OCI-LY1 (cell line): ENCODE measurements around the gene PARVA.

ENCODE experiments used
- H2AFZ ChIP-seq: fragments of 200-600 bp; sonication (generic), shearing (Covaris generic); 2 replicates; pipeline ENCODE4 v1.6.0; 2014; ENCODE audit warnings: antibody characterized with exemption, mild to moderate bottlenecking, low read length
- H3F3A ChIP-seq: fragments of 200-600 bp; sonication (generic), shearing (Covaris generic); 2 replicates; pipeline ENCODE4 v1.6.0; 2014; ENCODE audit warnings: mild to moderate bottlenecking, antibody characterized with exemption, low read length, moderate library complexity; ENCODE audit not compliant: insufficient read depth
- H3K27ac ChIP-seq: fragments of 200-600 bp; sonication (generic); 2 replicates; pipeline ENCODE4 v1.5.1; 2014; ENCODE audit warnings: low read length, mixed run types, mild to moderate bottlenecking, low read depth; ENCODE audit not compliant: poor library complexity, severe bottlenecking
- H3K27me3 ChIP-seq: fragments of 200-600 bp; sonication (generic); 2 replicates; pipeline ENCODE4 v1.6.0; 2014; ENCODE audit warnings: antibody characterized with exemption, mild to moderate bottlenecking, low read length, moderate library complexity; ENCODE audit not compliant: insufficient read depth
- H3K36me3 ChIP-seq: fragments of 200-600 bp; sonication (generic); 2 replicates; pipeline ENCODE4 v1.6.1; 2014; ENCODE audit warnings: mild to moderate bottlenecking, antibody characterized with exemption, low read length, moderate library complexity, mixed read lengths; ENCODE audit not compliant: insufficient read depth
- H3K4me1 ChIP-seq: fragments of 200-600 bp; sonication (generic); 2 replicates; pipeline ENCODE4 v1.5.1; 2014; ENCODE audit warnings: mild to moderate bottlenecking, low read length, moderate library complexity; ENCODE audit not compliant: insufficient read depth, severe bottlenecking
- H3K4me2 ChIP-seq: fragments of 200-600 bp; sonication (generic), shearing (Covaris generic); 2 replicates; pipeline ENCODE4 v1.6.1; 2014; ENCODE audit warnings: low read length
- H3K4me3 ChIP-seq: fragments of 200-600 bp; sonication (generic); 2 replicates; pipeline ENCODE4 v1.5.1; 2014; ENCODE audit warnings: low read length, low read depth, mild to moderate bottlenecking, mixed read lengths; ENCODE audit not compliant: poor library complexity, severe bottlenecking
- H3K79me2 ChIP-seq: fragments of 200-600 bp; shearing (Covaris generic); 2 replicates; pipeline ENCODE4 v1.6.1; 2016; ENCODE audit warnings: mixed run types, low read length, mixed read lengths; ENCODE audit not compliant: insufficient read depth
- H3K9ac ChIP-seq: fragments of 200-600 bp; sonication (generic), shearing (Covaris generic); 2 replicates; pipeline ENCODE4 v1.6.1; 2014; ENCODE audit warnings: mild to moderate bottlenecking, low read length, mixed read lengths
- H3K9me2 ChIP-seq: fragments of 200-600 bp; sonication (generic), shearing (Covaris generic); 2 replicates; pipeline ENCODE4 v1.6.1; 2014; ENCODE audit warnings: low read depth, mild to moderate bottlenecking, low read length, mixed read lengths
- H3K9me3 ChIP-seq: fragments of 200-600 bp; shearing (Covaris generic); 2 replicates; pipeline ENCODE4 v1.6.1; 2014; ENCODE audit warnings: low read length, mixed read lengths
- H4K20me1 ChIP-seq: fragments of 200-600 bp; sonication (generic), shearing (Covaris generic); 2 replicates; pipeline ENCODE4 v1.6.0; 2016; ENCODE audit warnings: mild to moderate bottlenecking, low read length; ENCODE audit not compliant: insufficient read depth
- CTCF ChIP-seq: fragments of 200-600 bp; sonication (generic), shearing (Covaris generic); IDR thresholded peaks from 2 replicates; pipeline ENCODE4 v1.5.1; 2017; ENCODE audit warnings: mild to moderate bottlenecking, antibody characterized with exemption, low read length, moderate library complexity, mixed read lengths
- EZH2 ChIP-seq: fragments of 200-600 bp; sonication (generic), shearing (Covaris generic); IDR thresholded peaks from 2 replicates; pipeline ENCODE4 v1.8.0; 2017; ENCODE audit warnings: borderline replicate concordance, mixed run types, mild to moderate bottlenecking, antibody characterized with exemption, low read length, moderate library complexity, mixed read lengths

The PARVA gene

GRCh38 chr11:12499071-12499470 lies 121.7 kb downstream of the PARVA start:
- no peak for TF ChIP-seq CTCF
- no peak for TF ChIP-seq EZH2
- no peak overlapping the region for H3K27ac ChIP-seq
- H3K4me3 ChIP-seq, result no peak overlapping the region
- H3K79me2 ChIP-seq, result no peaks in the 10 kb centered on the region
- H3K9ac ChIP-seq, result no peak overlapping the region
- H3K4me1 ChIP-seq, result no peaks in the 10 kb centered on the region
- no peak overlapping the region for H3K4me2 ChIP-seq
- no peaks in the 10 kb centered on the region for H4K20me1 ChIP-seq
- no peak overlapping the region for H2AFZ ChIP-seq
- H3F3A ChIP-seq, result no peaks in the 10 kb centered on the region
- H3K9me2 ChIP-seq, result no peaks in the 10 kb centered on the region
- H3K9me3 ChIP-seq, result no peaks in the 10 kb centered on the region
- H3K27me3 ChIP-seq, result no peaks in the 10 kb centered on the region
- no peaks in the 10 kb centered on the region for H3K36me3 ChIP-seq

DNA sequence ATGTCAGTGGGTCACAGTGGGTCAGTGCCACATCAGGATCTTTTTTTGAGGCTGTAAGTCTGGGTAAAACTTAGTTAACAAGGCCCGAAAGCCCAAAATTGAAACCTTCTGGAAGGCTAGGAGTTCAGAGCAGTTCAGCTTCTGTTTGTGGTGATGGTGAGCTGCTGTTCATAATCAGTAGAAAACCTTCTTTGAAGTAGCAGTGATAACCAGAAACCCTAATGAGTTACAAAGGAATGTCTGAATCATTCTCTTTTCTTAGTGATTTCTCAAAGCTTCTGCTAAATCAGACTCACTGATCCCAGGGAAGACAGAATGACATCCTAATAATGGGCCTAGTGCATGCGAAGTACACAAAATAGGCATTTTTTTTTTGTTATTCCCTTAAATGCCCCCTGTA lies 124.7 kb downstream of the PARVA start:
- H3K9me2 ChIP-seq, result no peaks in the 10 kb centered on the region
- H4K20me1 ChIP-seq, result no peaks in the 10 kb centered on the region
- H3K27me3 ChIP-seq, result no peaks in the 10 kb centered on the region
- no peak overlapping the region for H3K4me3 ChIP-seq
- no peaks in the 10 kb centered on the region for H3K9me3 ChIP-seq
- no peak overlapping the region for H3K27ac ChIP-seq
- H3K9ac ChIP-seq, result no peak overlapping the region
- no peaks in the 10 kb centered on the region for H3F3A ChIP-seq
- no peaks in the 10 kb centered on the region for H3K79me2 ChIP-seq
- H3K4me2 ChIP-seq, result no peak overlapping the region
- TF ChIP-seq CTCF (no peak), EZH2 (no peak)
- no peaks in the 10 kb centered on the region for H3K36me3 ChIP-seq
- H3K4me1 ChIP-seq, result no peaks in the 10 kb centered on the region
- H2AFZ ChIP-seq, result no peak overlapping the region

DNA sequence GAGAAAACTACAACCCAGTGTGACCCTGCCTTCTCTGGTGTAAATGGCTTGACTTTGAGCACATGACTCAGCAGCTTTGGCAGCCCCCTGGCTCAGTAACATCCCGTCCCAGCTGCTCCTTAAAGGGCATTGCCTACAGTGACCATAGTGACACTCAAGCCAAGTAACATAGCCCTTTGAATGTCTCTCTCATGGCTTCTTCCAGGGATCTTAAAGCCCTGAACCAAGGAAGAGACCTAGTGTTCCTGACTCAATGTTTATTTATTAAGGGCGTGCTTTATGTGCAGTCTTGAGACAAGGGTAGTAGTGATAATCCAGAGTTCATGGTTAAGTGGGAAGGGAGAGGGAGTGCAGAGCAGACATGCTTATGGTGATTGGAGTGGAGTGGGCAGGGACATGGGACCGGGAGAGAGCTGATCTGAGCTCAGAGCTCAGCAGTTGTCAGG lies 125.7 kb downstream of the PARVA start:
- Histone ChIP-seq H3K4me2 (no peak overlapping the region), H3K9me3 (no peaks in the 10 kb centered on the region), H2AFZ (no peak overlapping the region), H3K9ac (no peak overlapping the region), H3K4me3 (no peak overlapping the region), H3K36me3 (no peaks in the 10 kb centered on the region), H3K27me3 (no peaks in the 10 kb centered on the region), H3F3A (no peaks in the 10 kb centered on the region), H3K79me2 (no peaks in the 10 kb centered on the region), H3K4me1 (no peaks in the 10 kb centered on the region), H3K9me2 (no peaks in the 10 kb centered on the region), H4K20me1 (no peaks in the 10 kb centered on the region), H3K27ac (no peak overlapping the region)
- TF ChIP-seq CTCF, result no peak
- TF ChIP-seq EZH2, result no peak
